Esophagus squamous epithelium (tissue), 4 donors: ENCODE results near the gene DOCK2.

Source experiments
- POLR2A ChIP-seq, 4 donors: fragments of 450-650 bp; IDR thresholded peaks; one replicate each; pipeline ENCODE4 v1.6.1; 2017; ENCODE audit warnings: antibody characterized with exemption in 4 of 4, mild to moderate bottlenecking in 4 of 4, moderate library complexity in 3 of 4
- TF ChIP-seq, protein P1 (sequence below), 6 experiments: fragments of 450-650 bp in 4 of 6; fragments of 200-600 bp in 2 of 6; sonication (generic) in 2 of 6; IDR thresholded peaks; one replicate each; pipeline ENCODE4 v1.5.1; 2016 to 2019; ENCODE audit warnings: antibody characterized with exemption in 6 of 6, mild to moderate bottlenecking in 4 of 6, moderate library complexity in 4 of 6

DNA sequence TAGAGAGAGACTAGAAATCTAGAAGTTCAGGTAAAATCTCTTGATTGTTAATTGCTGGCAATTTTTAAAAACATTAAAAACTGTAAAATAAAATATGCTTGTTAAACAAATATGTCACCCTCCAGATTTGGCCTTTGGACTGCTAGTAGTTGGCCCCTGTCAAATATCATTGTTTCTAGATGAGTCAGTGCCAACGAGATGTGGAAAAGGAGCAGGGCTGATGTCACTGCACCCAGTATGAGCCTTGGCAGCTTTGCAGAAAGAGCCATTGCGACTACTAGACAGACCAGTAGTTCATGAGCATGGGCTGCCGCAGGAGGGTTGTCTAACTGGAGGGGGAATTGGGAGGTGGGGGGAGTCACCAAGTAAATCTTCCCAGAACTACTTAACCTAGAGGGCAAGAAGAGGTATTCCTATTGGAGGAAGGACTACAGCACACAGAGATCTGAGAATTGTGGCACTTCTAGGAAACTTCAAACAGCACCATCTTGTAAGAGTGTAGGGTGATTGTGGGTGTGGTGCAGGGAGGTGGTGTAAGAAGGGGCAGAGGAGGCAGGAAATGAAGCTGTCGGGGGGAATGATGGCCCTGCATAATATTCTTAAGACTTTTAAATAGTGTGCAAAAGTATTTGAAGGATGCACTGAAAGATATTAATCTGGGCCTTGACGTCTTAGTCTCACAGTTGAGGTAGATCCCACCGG, 7.1 kb upstream of the DOCK2 start:
- TF ChIP-seq, protein P1, sequence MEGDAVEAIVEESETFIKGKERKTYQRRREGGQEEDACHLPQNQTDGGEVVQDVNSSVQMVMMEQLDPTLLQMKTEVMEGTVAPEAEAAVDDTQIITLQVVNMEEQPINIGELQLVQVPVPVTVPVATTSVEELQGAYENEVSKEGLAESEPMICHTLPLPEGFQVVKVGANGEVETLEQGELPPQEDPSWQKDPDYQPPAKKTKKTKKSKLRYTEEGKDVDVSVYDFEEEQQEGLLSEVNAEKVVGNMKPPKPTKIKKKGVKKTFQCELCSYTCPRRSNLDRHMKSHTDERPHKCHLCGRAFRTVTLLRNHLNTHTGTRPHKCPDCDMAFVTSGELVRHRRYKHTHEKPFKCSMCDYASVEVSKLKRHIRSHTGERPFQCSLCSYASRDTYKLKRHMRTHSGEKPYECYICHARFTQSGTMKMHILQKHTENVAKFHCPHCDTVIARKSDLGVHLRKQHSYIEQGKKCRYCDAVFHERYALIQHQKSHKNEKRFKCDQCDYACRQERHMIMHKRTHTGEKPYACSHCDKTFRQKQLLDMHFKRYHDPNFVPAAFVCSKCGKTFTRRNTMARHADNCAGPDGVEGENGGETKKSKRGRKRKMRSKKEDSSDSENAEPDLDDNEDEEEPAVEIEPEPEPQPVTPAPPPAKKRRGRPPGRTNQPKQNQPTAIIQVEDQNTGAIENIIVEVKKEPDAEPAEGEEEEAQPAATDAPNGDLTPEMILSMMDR (IDR thresholded peaks at IDR 0.05) = no peak
- no peak for TF ChIP-seq POLR2A (IDR thresholded peaks at IDR 0.05)
